HEK293 (cell line): Measurements from ENCODE around the gene DNAJC11.
A peak's percentile ranks its signal among the peaks of the same experiment; 100 is the strongest.

Source experiments
- GLIS2 ChIP-seq: fragments of 450-650 bp; formaldehyde crosslinking; IDR thresholded peaks from 2 replicates; pipeline ENCODE4 v1.5.1; 2016; ENCODE audit warnings: missing biosample characterization, missing genetic modification characterization
- KLF16 ChIP-seq: fragments of 450-650 bp; formaldehyde crosslinking; IDR thresholded peaks from 2 replicates; pipeline ENCODE4 v1.5.1; 2017; ENCODE audit warnings: missing biosample characterization, missing genetic modification characterization
- KLF17 ChIP-seq: fragments of 450-650 bp; formaldehyde crosslinking; IDR thresholded peaks from 2 replicates; pipeline ENCODE4 v1.5.1; 2016; ENCODE audit warnings: missing biosample characterization, missing genetic modification characterization
- PATZ1 ChIP-seq: fragments of 450-650 bp; formaldehyde crosslinking; IDR thresholded peaks from 2 replicates; pipeline ENCODE4 v1.5.1; 2016; ENCODE audit warnings: missing biosample characterization, missing genetic modification characterization
- TSHZ1 ChIP-seq: fragments of 450-650 bp; formaldehyde crosslinking; IDR thresholded peaks from 2 replicates; pipeline ENCODE4 v1.5.1; 2016; ENCODE audit warnings: missing biosample characterization, missing genetic modification characterization, borderline replicate concordance
- ZBTB20 ChIP-seq: fragments of 450-650 bp; formaldehyde crosslinking; IDR thresholded peaks from 2 replicates; pipeline ENCODE4 v1.5.1; 2016; ENCODE audit warnings: missing biosample characterization, missing genetic modification characterization
- ZIC2 ChIP-seq: fragments of 450-650 bp; formaldehyde crosslinking; IDR thresholded peaks from 2 replicates; pipeline ENCODE4 v1.5.1; 2016; ENCODE audit warnings: missing biosample characterization, missing genetic modification characterization
- ZNF133 ChIP-seq: fragments of 450-650 bp; formaldehyde crosslinking; IDR thresholded peaks from 2 replicates; pipeline ENCODE4 v1.5.1; 2016; ENCODE audit warnings: missing biosample characterization, missing genetic modification characterization
- ZNF2 ChIP-seq: fragments of 450-650 bp; formaldehyde crosslinking; IDR thresholded peaks from 2 replicates; pipeline ENCODE4 v1.5.1; 2016; ENCODE audit warnings: missing biosample characterization, missing genetic modification characterization
- ZNF302 ChIP-seq: fragments of 450-650 bp; formaldehyde crosslinking; IDR thresholded peaks from 2 replicates; pipeline ENCODE4 v1.5.1; 2016; ENCODE audit warnings: missing biosample characterization, missing genetic modification characterization, low read depth
- ZNF341 ChIP-seq: fragments of 450-650 bp; formaldehyde crosslinking; IDR thresholded peaks from 2 replicates; pipeline ENCODE4; 2016; ENCODE audit warnings: low read depth, missing biosample characterization, missing genetic modification characterization
- ZNF488 ChIP-seq: fragments of 450-650 bp; formaldehyde crosslinking; IDR thresholded peaks from 2 replicates; pipeline ENCODE4 v1.5.1; 2016; ENCODE audit warnings: missing biosample characterization, missing genetic modification characterization
- ZNF639 ChIP-seq: fragments of 450-650 bp; formaldehyde crosslinking; IDR thresholded peaks from 2 replicates; pipeline ENCODE4 v1.5.1; 2016; ENCODE audit warnings: missing biosample characterization, missing genetic modification characterization
- ZNF670 ChIP-seq: fragments of 450-650 bp; formaldehyde crosslinking; IDR thresholded peaks from 2 replicates; pipeline ENCODE4 v1.5.1; 2016; ENCODE audit warnings: missing biosample characterization, missing genetic modification characterization, low read depth
- ZNF704 ChIP-seq: fragments of 450-650 bp; formaldehyde crosslinking; IDR thresholded peaks from 2 replicates; pipeline ENCODE4 v1.5.1; 2016; ENCODE audit warnings: missing biosample characterization, missing genetic modification characterization
- ZNF792 ChIP-seq: fragments of 450-650 bp; formaldehyde crosslinking; IDR thresholded peaks from 2 replicates; pipeline ENCODE4 v1.5.1; 2016; ENCODE audit warnings: missing biosample characterization, missing genetic modification characterization
- ZSCAN18 ChIP-seq: fragments of 450-650 bp; formaldehyde crosslinking; IDR thresholded peaks from 2 replicates; pipeline ENCODE4 v1.5.1; 2016; ENCODE audit warnings: missing biosample characterization, missing genetic modification characterization
- ZSCAN5A ChIP-seq: fragments of 450-650 bp; formaldehyde crosslinking; IDR thresholded peaks from 2 replicates; pipeline ENCODE4 v1.5.1; 2016; ENCODE audit warnings: missing biosample characterization, missing genetic modification characterization
- ZXDB ChIP-seq: fragments of 450-650 bp; formaldehyde crosslinking; IDR thresholded peaks from 2 replicates; pipeline ENCODE4 v1.5.1; 2016; ENCODE audit warnings: missing biosample characterization, missing genetic modification characterization

The DNAJC11 gene

GRCh38 chr1:6624710-6625583 lies 76.7 kb downstream of the DNAJC11 start, which contains the start of gene THAP3 (continued):
- no peak for TF ChIP-seq ZSCAN18 (tag by site-specific recombination)
- no peak for TF ChIP-seq ZNF639 (tag by site-specific recombination)
- peak; percentile 90 for TF ChIP-seq KLF16 (tag by site-specific recombination)
- peak; percentile 56; the same call in 1 of the 2 replicates for TF ChIP-seq ZXDB (tag by site-specific recombination)
- no peak for TF ChIP-seq ZNF488 (tag by site-specific recombination)
- 0 out of 2 replicates have a peak, but pooled peaks have one; percentile 23 for TF ChIP-seq ZSCAN5A (tag by site-specific recombination)
- peak; percentile 41; the same call in 1 of the 2 replicates for TF ChIP-seq ZNF341 (tag by site-specific recombination)
- peak; percentile 51; the same call in 1 of the 2 replicates for TF ChIP-seq ZNF2 (tag by site-specific recombination)
- no peak for TF ChIP-seq TSHZ1 (tag by site-specific recombination)
- TF ChIP-seq ZNF302 (tag by site-specific recombination): no peak
- no peak for TF ChIP-seq ZNF792 (tag by site-specific recombination)
- TF ChIP-seq KLF17 (tag by site-specific recombination): peak; percentile 88
- no peak for TF ChIP-seq ZIC2 (tag by site-specific recombination)
- TF ChIP-seq ZNF670 (tag by site-specific recombination): no peak
- no peak for TF ChIP-seq ZNF704 (tag by site-specific recombination)
- no peak for TF ChIP-seq ZNF133 (tag by site-specific recombination)
- TF ChIP-seq PATZ1 (tag by site-specific recombination): peak; percentile 92
- peak; percentile 82 for TF ChIP-seq ZBTB20 (tag by site-specific recombination)
- TF ChIP-seq GLIS2 (tag by site-specific recombination): peak; percentile 89
